Hepatocyte (in vitro differentiated cells): ENCODE measurements around the gene SP1. TPM values are rescaled to one million over a fixed set of nuclear protein-coding genes. Genes with fewer than 3 reads are reported as not detected.

Experiments
- DNase-seq: peaks from one replicate; pipeline ENCODE4 v3.0.0-alpha.2; 2016; ENCODE audit warnings: low spot score
- H2AFZ ChIP-seq: fragments of 200-600 bp; sonication (generic); 2 replicates; pipeline ENCODE4 v1.6.0; 2016; ENCODE audit warnings: antibody characterized with exemption, mild to moderate bottlenecking
- H3K27ac ChIP-seq: fragments of 200-600 bp; sonication (generic); 2 replicates; pipeline ENCODE4 v1.5.1; 2016; ENCODE audit warnings: mild to moderate bottlenecking
- H3K27me3 ChIP-seq: fragments of 200-600 bp; sonication (generic); 2 replicates; pipeline ENCODE4 v1.6.1; 2016
- H3K36me3 ChIP-seq: fragments of 200-600 bp; sonication (generic); replicated peaks from 2 replicates; pipeline ENCODE4 v1.5.1; 2016; ENCODE audit warnings: low read depth; ENCODE audit not compliant: insufficient read depth
- H3K4me1 ChIP-seq: fragments of 200-600 bp; sonication (generic); 2 replicates; pipeline ENCODE4 v1.5.1; 2016; ENCODE audit warnings: mild to moderate bottlenecking, moderate library complexity; ENCODE audit not compliant: insufficient read depth
- H3K4me2 ChIP-seq: fragments of 200-600 bp; sonication (generic); 2 replicates; pipeline ENCODE4 v1.6.0; 2016
- H3K4me3 ChIP-seq: fragments of 200-600 bp; sonication (generic); 2 replicates; pipeline ENCODE4 v1.5.1; 2016; ENCODE audit warnings: mild to moderate bottlenecking
- H3K79me2 ChIP-seq: fragments of 200-600 bp; sonication (generic); 2 replicates; pipeline ENCODE4 v1.6.0; 2017; ENCODE audit warnings: mild to moderate bottlenecking
- H3K9me2 ChIP-seq: fragments of 200-600 bp; sonication (generic); replicated peaks from 2 replicates; pipeline ENCODE4 v1.6.0; 2017; ENCODE audit warnings: mild to moderate bottlenecking; ENCODE audit not compliant: insufficient read depth
- H3K9me3 ChIP-seq: fragments of 200-600 bp; sonication (generic); 2 replicates; pipeline ENCODE4 v1.5.1; 2016; ENCODE audit warnings: low read depth, mild to moderate bottlenecking
- H4K20me1 ChIP-seq: fragments of 200-600 bp; sonication (generic); 2 replicates; pipeline ENCODE4 v1.6.0; 2016; ENCODE audit warnings: mild to moderate bottlenecking; ENCODE audit not compliant: insufficient read depth, poor library complexity, severe bottlenecking
- CTCF ChIP-seq: fragments of 200-600 bp; sonication (generic); IDR thresholded peaks from 2 replicates; pipeline ENCODE4 v1.5.1; 2016; ENCODE audit warnings: antibody characterized with exemption, mild to moderate bottlenecking; ENCODE audit not compliant: poor library complexity
- EZH2 ChIP-seq: fragments of 200-600 bp; sonication (generic); IDR thresholded peaks from 2 replicates; pipeline ENCODE4 v1.6.1; 2016; ENCODE audit warnings: antibody characterized with exemption, mild to moderate bottlenecking, borderline replicate concordance
- EZH2phosphoT487 ChIP-seq: fragments of 200-600 bp; sonication (generic); IDR thresholded peaks from one replicate; pipeline ENCODE4 v1.6.1; 2018; ENCODE audit warnings: antibody characterized with exemption, mild to moderate bottlenecking, low read depth, moderate library complexity; ENCODE audit not compliant: unreplicated experiment, severe bottlenecking
- WGBS: methylation state at CpG from one replicate; pipeline ENCODE4 v1.1.6; 2016; ENCODE audit warnings: low lambda C conversion rate; ENCODE audit errors: missing lambda C conversion rate; 5-methylcytosine and 5-hydroxymethylcytosine counted together
- polyA plus RNA-seq: library from polyadenylated mRNA; unstranded; fragments of >200 nt; fragmentation: Nextera tagmentation; extraction: Ambion mirVana; gene quantifications from 2 replicates; pipeline ENCODE4 v1.2.1, GENCODE V29; 2016
- total RNA-seq: library from RNA; depleted of rRNA; stranded (reverse); fragments of >200 nt; gene quantifications from 2 replicates; pipeline ENCODE4 v1.2.3, GENCODE V29; 2014

The SP1 gene
- total and polyA plus RNA-seq, 2 experiments from 2014 or later, result 12.8 to 48.0 TPM

- peak overlapping the region; percentile 48 for H3K4me2 ChIP-seq
- H3K9me3 ChIP-seq, result no peaks in the 10 kb centered on the region
- peak; percentile 74 for DNase-seq
- H3K36me3 ChIP-seq, result no peaks in the 10 kb centered on the region
- H3K27me3 ChIP-seq, result no peaks in the 10 kb centered on the region
- peak overlapping the region; percentile 80 for H3K27ac ChIP-seq
- TF ChIP-seq EZH2phosphoT487 (no peak), CTCF (no peak), EZH2 (no peak)
- H2AFZ ChIP-seq, result no peak overlapping the region
- H4K20me1 ChIP-seq, result no peaks in the 10 kb centered on the region
- H3K4me1 ChIP-seq, result peaks cover 29% of the 10 kb centered on the region
- H3K79me2 ChIP-seq, result peaks cover 7% of the 10 kb centered on the region
- 68% methylated on average over 7 of the region's 7 CpGs for WGBS
- H3K9me2 ChIP-seq, result no peaks in the 10 kb centered on the region
- H3K4me3 ChIP-seq, result no peak overlapping the region
These were observed 48.1 kb downstream of the SP1 start for GRCh38 chr12:53427905-53428594.

- WGBS, result 91% methylated on average over 7 of the region's 7 CpGs
These were observed 48.8 kb downstream of the SP1 start for GRCh38 chr12:53428741-53429140.

GRCh38 chr12:53430116-53430515 lies 50.1 kb downstream of the SP1 start:
- H3K9me2 ChIP-seq, result no peaks in the 10 kb centered on the region
- no peaks in the 10 kb centered on the region for H3K36me3 ChIP-seq
- no peak overlapping the region for H2AFZ ChIP-seq
- TF ChIP-seq EZH2phosphoT487 (no peak), CTCF (no peak), EZH2 (no peak)
- H3K27ac ChIP-seq, result no peak overlapping the region
- no peak overlapping the region for H3K4me2 ChIP-seq
- peaks cover 19% of the 10 kb centered on the region for H3K4me1 ChIP-seq
- no peaks in the 10 kb centered on the region for H3K9me3 ChIP-seq
- H4K20me1 ChIP-seq, result no peaks in the 10 kb centered on the region
- WGBS, result 81% methylated on average over 5 of the region's 5 CpGs
- peaks cover 7% of the 10 kb centered on the region for H3K79me2 ChIP-seq
- no peaks in the 10 kb centered on the region for H3K27me3 ChIP-seq
- H3K4me3 ChIP-seq, result no peak overlapping the region
- DNase-seq, result no peak

More at GRCh38 chr12:53428741-53429140, 48.8 kb downstream of the SP1 start:
- no peak for TF ChIP-seq EZH2phosphoT487
- TF ChIP-seq CTCF, result no peak
- no peak for TF ChIP-seq EZH2
- Histone ChIP-seq H3K79me2 (peaks cover 7% of the 10 kb centered on the region), H3K27me3 (no peaks in the 10 kb centered on the region), H3K4me3 (no peak overlapping the region), H4K20me1 (no peaks in the 10 kb centered on the region), H3K9me2 (no peaks in the 10 kb centered on the region), H3K4me2 (peak overlapping the region; percentile 48), H3K9me3 (no peaks in the 10 kb centered on the region), H3K36me3 (no peaks in the 10 kb centered on the region), H3K4me1 (peaks cover 29% of the 10 kb centered on the region), H2AFZ (no peak overlapping the region), H3K27ac (peak overlapping the region; percentile 80)
- DNase-seq, result no peak
